ENCODE data around the gene HIRA. TPM values are rescaled to one million over a fixed set of nuclear protein-coding genes. Genes with fewer than 3 reads are reported as not detected.
A peak's percentile ranks its signal among the peaks of the same experiment; 100 is the strongest.

The HIRA gene
- total and polyA plus RNA-seq, 4 donors, result 10.4 to 24.3 (median 17.1) TPM

DNA sequence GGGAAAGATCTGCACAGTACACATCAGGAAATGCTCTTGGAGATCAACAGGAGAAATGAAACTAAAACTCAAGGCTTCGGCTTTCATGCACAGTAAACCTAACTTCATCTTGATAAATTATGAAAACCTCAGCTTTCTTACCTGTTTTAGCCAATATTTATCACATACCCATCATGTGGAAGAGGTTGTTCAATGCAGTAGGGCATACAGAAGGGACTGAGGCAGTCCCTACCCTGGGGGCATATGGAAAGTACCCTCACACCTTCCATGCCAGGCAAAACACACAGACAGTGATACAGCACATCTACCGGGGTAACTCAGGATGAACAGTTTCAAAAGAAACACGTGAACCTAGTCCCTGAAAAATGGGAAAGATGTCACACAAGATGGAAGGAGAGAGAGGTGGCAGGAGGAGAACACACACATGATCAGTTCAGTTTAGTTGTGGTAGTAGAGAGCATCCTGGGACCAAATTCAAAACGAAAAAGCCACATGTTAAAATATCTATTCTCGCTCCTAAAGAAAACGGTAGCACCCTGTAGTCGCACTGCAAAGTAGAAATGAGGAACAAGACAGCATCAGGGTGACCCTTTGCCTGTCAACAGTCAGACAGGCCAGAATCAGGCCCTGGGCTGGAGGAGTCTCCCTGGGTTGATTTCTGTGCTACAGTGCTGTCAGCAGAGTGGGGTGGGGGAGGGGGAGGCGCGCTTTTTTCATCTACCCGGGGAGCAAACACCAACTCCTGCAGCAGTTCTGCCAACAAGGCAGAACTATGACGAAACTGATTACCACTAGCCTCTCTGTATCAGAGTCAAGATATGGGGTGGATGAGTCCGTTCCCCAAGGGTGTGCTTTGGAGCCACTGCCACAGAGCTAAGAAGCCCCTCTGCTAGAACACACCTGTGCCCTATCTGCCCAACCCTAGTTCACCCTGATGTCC, 1.3 kb downstream of the HIRA start:
- H3K27ac ChIP-seq (ENCODE audit: low read depth in 1 of 2, low read length in 2 of 2), result no peak overlapping the region

DNA sequence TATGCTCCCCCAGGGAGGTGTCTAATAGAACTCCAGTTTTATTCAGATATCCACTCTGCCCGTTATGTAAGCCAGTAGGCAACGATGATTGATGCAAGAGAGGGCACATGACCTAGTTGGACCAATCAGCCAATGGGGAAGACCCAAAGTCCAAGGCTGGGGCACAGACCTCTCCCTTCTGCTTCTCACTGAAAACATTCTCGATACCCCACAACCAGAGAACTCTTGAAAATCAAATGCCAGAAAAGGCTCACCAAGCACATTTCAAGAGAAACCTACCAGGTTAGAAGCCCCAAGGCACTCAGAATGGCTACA, 7.4 kb downstream of the HIRA start:
- H3K4me1 ChIP-seq (ENCODE audit: control insufficient read depth in 1 of 2, insufficient read depth in 2 of 2, low read length in 2 of 2), result no peaks in the 10 kb centered on the region
- no peak overlapping the region for H3K27ac ChIP-seq (ENCODE audit: low read depth in 1 of 2, low read length in 2 of 2)
- WGBS, 2 donors, result 80 to 84% methylated on average over 3 of the region's 3 CpGs
- no peak for ATAC-seq (ENCODE audit: low FRiP score)
- DNase-seq, result no peak
- H3K27me3 ChIP-seq (ENCODE audit: control insufficient read depth in 1 of 2, insufficient read depth in 2 of 2, low read length in 1 of 2), result no peaks in the 10 kb centered on the region
- H3K36me3 ChIP-seq (ENCODE audit: control insufficient read depth in 1 of 2, insufficient read depth in 2 of 2, low read length in 1 of 2), result no peaks in the 10 kb centered on the region
- H3K4me3 ChIP-seq (ENCODE audit: low read length in 2 of 2), result no peak overlapping the region
- intact Hi-C loops (cut with DNase I), result no loop called here
- H3K9me3 ChIP-seq (ENCODE audit: control insufficient read depth, low read length), result no peaks in the 10 kb centered on the region

More for the DNA sequence above, 1.3 kb downstream of the HIRA start:
- WGBS, 2 donors, result 19% methylated on average over 12 of the region's 12 CpGs
- no peak for ATAC-seq (ENCODE audit: low FRiP score)
- Histone ChIP-seq H3K36me3 (ENCODE audit: control insufficient read depth in 1 of 2, insufficient read depth in 2 of 2, low read length in 1 of 2) (peaks cover 0 to 2% of the 10 kb centered on the region in 2 donors), H3K9me3 (ENCODE audit: control insufficient read depth, low read length) (no peaks in the 10 kb centered on the region), H3K27me3 (ENCODE audit: control insufficient read depth in 1 of 2, insufficient read depth in 2 of 2, low read length in 1 of 2) (no peaks in the 10 kb centered on the region), H3K4me1 (ENCODE audit: control insufficient read depth in 1 of 2, insufficient read depth in 2 of 2, low read length in 2 of 2) (no peaks in the 10 kb centered on the region), H3K4me3 (ENCODE audit: low read length in 2 of 2) (peak overlapping the region; percentile 98)
- DNase-seq, result peak in 1 of 2 donors; percentile 56
- intact Hi-C loops (cut with DNase I), result loop anchor here (5.0 to 10.0 kb wide), 3 partner anchors 47 to 285 kb away; partner anchors contain the start of genes CDC45 (in 1 of the 2), ESS2 (in 1 of the 2), SLC25A1 (in 1 of the 2) and UFD1 (in 1 of the 2)

- no peak for ATAC-seq (ENCODE audit: low FRiP score)
- WGBS, 2 donors, result 79 to 83% methylated on average over 11 of the region's 11 CpGs
Observed at GRCh38 chr22:19422440-19423301, 8.9 kb downstream of the HIRA start.

GRCh38 chr22:19420321-19420720, 11.2 kb downstream of the HIRA start:
- Histone ChIP-seq H3K36me3 (ENCODE audit: control insufficient read depth in 1 of 2, insufficient read depth in 2 of 2, low read length in 1 of 2) (no peaks in the 10 kb centered on the region), H3K4me1 (ENCODE audit: control insufficient read depth in 1 of 2, insufficient read depth in 2 of 2, low read length in 2 of 2) (no peaks in the 10 kb centered on the region), H3K9me3 (ENCODE audit: control insufficient read depth, low read length) (no peaks in the 10 kb centered on the region), H3K27ac (ENCODE audit: low read depth in 1 of 2, low read length in 2 of 2) (no peak overlapping the region), H3K27me3 (ENCODE audit: control insufficient read depth in 1 of 2, insufficient read depth in 2 of 2, low read length in 1 of 2) (no peaks in the 10 kb centered on the region), H3K4me3 (ENCODE audit: low read length in 2 of 2) (no peak overlapping the region)
- WGBS, 2 donors, result 89% methylated on average over 6 of the region's 6 CpGs
- ATAC-seq (ENCODE audit: low FRiP score), result no peak
- intact Hi-C loops (cut with DNase I), result no loop called here
- DNase-seq, result no peak

More at GRCh38 chr22:19422440-19423301, 8.9 kb downstream of the HIRA start:
- no peaks in the 10 kb centered on the region for H3K36me3 ChIP-seq (ENCODE audit: control insufficient read depth in 1 of 2, insufficient read depth in 2 of 2, low read length in 1 of 2)
- no peaks in the 10 kb centered on the region for H3K4me1 ChIP-seq (ENCODE audit: control insufficient read depth in 1 of 2, insufficient read depth in 2 of 2, low read length in 2 of 2)
- H3K27me3 ChIP-seq (ENCODE audit: control insufficient read depth in 1 of 2, insufficient read depth in 2 of 2, low read length in 1 of 2), result no peaks in the 10 kb centered on the region
- intact Hi-C loops (cut with DNase I), result no loop called here
- no peaks in the 10 kb centered on the region for H3K9me3 ChIP-seq (ENCODE audit: control insufficient read depth, low read length)
- H3K4me3 ChIP-seq (ENCODE audit: low read length in 2 of 2), result no peak overlapping the region
- DNase-seq, result no peak
- H3K27ac ChIP-seq (ENCODE audit: low read depth in 1 of 2, low read length in 2 of 2), result no peak overlapping the region

DNA sequence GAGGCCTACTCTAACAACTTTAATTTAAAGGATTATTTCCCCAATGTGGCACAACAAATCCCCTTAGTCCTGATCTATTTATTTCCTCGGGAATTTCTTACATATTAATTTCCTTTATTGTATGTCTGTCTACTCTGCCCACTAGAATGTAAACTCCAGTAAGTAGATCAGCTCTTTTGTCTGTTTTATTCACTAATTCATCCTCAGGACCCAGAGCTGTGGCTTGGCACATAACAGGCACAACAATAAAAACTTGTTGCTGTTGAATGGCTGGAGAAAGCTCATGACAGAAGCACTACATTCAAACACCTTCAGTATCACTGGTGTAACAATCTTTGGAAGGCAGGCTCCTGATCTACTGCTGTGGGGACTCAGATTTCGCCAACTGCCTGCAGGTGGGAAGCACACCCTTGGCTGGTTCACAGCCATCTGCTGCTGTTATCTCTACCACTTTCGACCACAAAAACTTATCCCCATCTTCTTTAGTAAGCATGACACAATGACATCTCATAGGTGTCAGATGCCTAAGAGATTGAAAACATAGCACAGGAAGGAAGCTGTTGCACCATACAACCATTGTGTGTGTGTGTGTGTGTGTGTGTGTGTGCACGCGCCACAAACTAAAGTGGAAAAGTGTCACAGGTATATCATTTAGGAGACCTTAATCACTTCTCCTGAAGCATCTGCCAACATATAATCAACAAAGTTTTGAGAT, 11.9 kb downstream of the HIRA start:
- H3K27me3 ChIP-seq (ENCODE audit: control insufficient read depth in 1 of 2, insufficient read depth in 2 of 2, low read length in 1 of 2), result no peaks in the 10 kb centered on the region
- 83 to 86% methylated on average over 5 of the region's 5 CpGs for WGBS, 2 donors
- H3K9me3 ChIP-seq (ENCODE audit: control insufficient read depth, low read length), result no peaks in the 10 kb centered on the region
- no peak for ATAC-seq (ENCODE audit: low FRiP score)
- H3K4me1 ChIP-seq (ENCODE audit: control insufficient read depth in 1 of 2, insufficient read depth in 2 of 2, low read length in 2 of 2), result no peaks in the 10 kb centered on the region
- no peaks in the 10 kb centered on the region for H3K36me3 ChIP-seq (ENCODE audit: control insufficient read depth in 1 of 2, insufficient read depth in 2 of 2, low read length in 1 of 2)
- H3K4me3 ChIP-seq (ENCODE audit: low read length in 2 of 2), result no peak overlapping the region
- intact Hi-C loops (cut with DNase I), result no loop called here
- no peak overlapping the region for H3K27ac ChIP-seq (ENCODE audit: low read depth in 1 of 2, low read length in 2 of 2)
- DNase-seq, result no peak

DNA sequence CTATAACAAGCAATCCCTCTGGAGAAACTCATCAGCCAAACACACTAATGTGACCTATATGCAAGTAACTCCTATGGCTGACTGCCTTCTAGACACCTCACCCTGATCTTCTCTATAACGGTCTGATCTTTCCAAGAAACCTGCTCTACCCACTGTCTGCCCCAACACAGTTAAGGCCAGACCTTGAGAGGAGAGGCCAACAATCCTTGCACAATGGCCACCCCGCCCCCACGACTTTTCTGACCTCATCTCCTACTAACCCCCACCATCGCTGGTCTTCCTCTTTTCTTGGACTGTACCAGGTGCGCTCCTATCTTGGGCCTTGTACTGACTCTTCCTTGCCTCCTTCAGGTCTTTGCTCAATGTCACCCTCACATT, 12.5 kb downstream of the HIRA start:
- Histone ChIP-seq H3K4me1 (ENCODE audit: control insufficient read depth in 1 of 2, insufficient read depth in 2 of 2, low read length in 2 of 2) (peaks cover 0 to under 1% of the 10 kb centered on the region in 2 donors), H3K27ac (ENCODE audit: low read depth in 1 of 2, low read length in 2 of 2) (no peak overlapping the region), H3K9me3 (ENCODE audit: control insufficient read depth, low read length) (no peaks in the 10 kb centered on the region), H3K27me3 (ENCODE audit: control insufficient read depth in 1 of 2, insufficient read depth in 2 of 2, low read length in 1 of 2) (no peaks in the 10 kb centered on the region), H3K36me3 (ENCODE audit: control insufficient read depth in 1 of 2, insufficient read depth in 2 of 2, low read length in 1 of 2) (no peaks in the 10 kb centered on the region), H3K4me3 (ENCODE audit: low read length in 2 of 2) (no peak overlapping the region)
- DNase-seq (no peak), ATAC-seq (ENCODE audit: low FRiP score) (no peak)
- intact Hi-C loops (cut with DNase I), result no loop called here
- WGBS, 2 donors, result 84 to 92% methylated on average over 5 of the region's 5 CpGs

DNA sequence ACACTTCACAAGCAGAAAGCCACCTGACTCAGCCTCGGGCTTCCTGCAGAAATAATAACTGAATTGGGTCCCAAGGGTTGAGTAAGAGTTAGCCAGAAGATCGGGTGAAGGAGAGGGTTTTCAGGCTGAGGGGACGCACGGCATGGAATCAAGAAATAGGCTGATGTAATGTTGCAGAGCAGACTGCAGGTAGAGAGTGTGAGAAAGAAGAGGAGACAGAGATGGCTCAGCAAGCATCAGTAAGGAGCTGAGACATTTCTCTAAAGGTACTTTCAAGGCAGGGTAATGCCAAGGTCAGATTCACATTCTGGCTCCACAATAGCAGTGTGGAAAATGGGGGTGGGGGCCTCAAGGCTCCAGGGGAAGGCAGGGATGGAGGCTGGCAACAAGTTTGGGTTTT, 18.6 kb downstream of the HIRA start:
- H3K27ac ChIP-seq (ENCODE audit: low read depth in 1 of 2, low read length in 2 of 2), result no peak overlapping the region
- WGBS, 2 donors, result 78 to 85% methylated on average over 4 of the region's 4 CpGs
- peaks cover 0 to 2% of the 10 kb centered on the region in 2 donors for H3K4me1 ChIP-seq (ENCODE audit: control insufficient read depth in 1 of 2, insufficient read depth in 2 of 2, low read length in 2 of 2)
- no peak overlapping the region for H3K4me3 ChIP-seq (ENCODE audit: low read length in 2 of 2)
- H3K27me3 ChIP-seq (ENCODE audit: control insufficient read depth in 1 of 2, insufficient read depth in 2 of 2, low read length in 1 of 2), result no peaks in the 10 kb centered on the region
- peaks cover 0 to 2% of the 10 kb centered on the region in 2 donors for H3K36me3 ChIP-seq (ENCODE audit: control insufficient read depth in 1 of 2, insufficient read depth in 2 of 2, low read length in 1 of 2)
- H3K9me3 ChIP-seq (ENCODE audit: control insufficient read depth, low read length), result no peaks in the 10 kb centered on the region
- ATAC-seq (ENCODE audit: low FRiP score) (no peak), DNase-seq (no peak)
- intact Hi-C loops (cut with DNase I), result no loop called here

DNA sequence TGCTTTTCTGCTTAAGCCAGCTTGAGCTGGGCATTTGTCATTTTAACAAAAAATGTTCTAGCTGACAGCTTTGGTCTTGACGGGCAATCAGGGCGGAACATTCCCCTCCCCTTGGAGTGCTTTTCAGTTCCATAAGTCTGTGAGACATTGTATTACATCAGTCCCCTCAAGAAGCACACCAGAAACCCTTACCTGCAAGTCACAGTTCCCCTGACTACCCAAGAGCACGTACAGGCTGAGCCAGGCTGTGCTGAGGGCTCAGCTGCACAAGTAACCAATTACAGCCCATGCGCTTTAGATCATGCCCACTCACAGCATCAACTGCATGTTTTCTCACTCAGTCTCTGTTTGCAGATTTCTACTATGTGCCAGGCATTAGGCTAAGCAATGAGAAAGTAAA, 19.1 kb downstream of the HIRA start:
- Histone ChIP-seq H3K27ac (ENCODE audit: low read depth in 1 of 2, low read length in 2 of 2) (no peak overlapping the region), H3K36me3 (ENCODE audit: control insufficient read depth in 1 of 2, insufficient read depth in 2 of 2, low read length in 1 of 2) (peaks cover 0 to 2% of the 10 kb centered on the region in 2 donors), H3K27me3 (ENCODE audit: control insufficient read depth in 1 of 2, insufficient read depth in 2 of 2, low read length in 1 of 2) (no peaks in the 10 kb centered on the region), H3K4me1 (ENCODE audit: control insufficient read depth in 1 of 2, insufficient read depth in 2 of 2, low read length in 2 of 2) (peaks cover 0 to 2% of the 10 kb centered on the region in 2 donors), H3K4me3 (ENCODE audit: low read length in 2 of 2) (no peak overlapping the region), H3K9me3 (ENCODE audit: control insufficient read depth, low read length) (no peaks in the 10 kb centered on the region)
- intact Hi-C loops (cut with DNase I), result no loop called here
- no peak for DNase-seq
- ATAC-seq (ENCODE audit: low FRiP score), result no peak
- WGBS, 2 donors, result 82 to 85% methylated on average over 4 of the region's 4 CpGs

Measured in aorta (tissue), 5 donors.